Rectal smooth muscle tissue (tissue), 1 donor: ENCODE measurements around the gene SH3BP5L.

Experiments
- H3K27ac ChIP-seq: one replicate; pipeline ENCODE4 v1.7.0; 2013; ENCODE audit warnings: low read depth, low read length, inconsistent platforms
- H3K27me3 ChIP-seq: one replicate; pipeline ENCODE4 v1.7.0; 2013; ENCODE audit warnings: low read length; ENCODE audit not compliant: control insufficient read depth, insufficient read depth
- H3K36me3 ChIP-seq: one replicate; pipeline ENCODE4 v1.7.0; 2013; ENCODE audit warnings: low read length; ENCODE audit not compliant: control insufficient read depth, insufficient read depth
- H3K4me1 ChIP-seq: one replicate; pipeline ENCODE4 v1.7.0; 2013; ENCODE audit warnings: low read length; ENCODE audit not compliant: control insufficient read depth, insufficient read depth
- H3K4me3 ChIP-seq: one replicate; pipeline ENCODE4 v1.7.0; 2013; ENCODE audit warnings: low read length
- H3K9ac ChIP-seq: one replicate; pipeline ENCODE4 v1.7.0; 2013; ENCODE audit warnings: low read length

SH3BP5L gene

GRCh38 chr1:248848602-248849001 is 22.9 kb upstream of the SH3BP5L start:
- H3K27ac ChIP-seq = no peak overlapping the region
- H3K27me3 ChIP-seq = no peaks in the 10 kb centered on the region
- H3K4me3 ChIP-seq = no peak overlapping the region
- no peak overlapping the region for H3K9ac ChIP-seq
- no peaks in the 10 kb centered on the region for H3K4me1 ChIP-seq
- H3K36me3 ChIP-seq = peaks cover 40% of the 10 kb centered on the region

- Histone ChIP-seq H3K36me3 (peaks cover 40% of the 10 kb centered on the region), H3K4me1 (no peaks in the 10 kb centered on the region), H3K27ac (no peak overlapping the region), H3K4me3 (no peak overlapping the region), H3K27me3 (no peaks in the 10 kb centered on the region), H3K9ac (no peak overlapping the region)
These were observed 22.3 kb upstream of the SH3BP5L start for GRCh38 chr1:248847956-248848561.

- H3K4me3 ChIP-seq = no peak overlapping the region
- H3K27ac ChIP-seq = no peak overlapping the region
- no peak overlapping the region for H3K9ac ChIP-seq
- peaks cover 4% of the 10 kb centered on the region for H3K4me1 ChIP-seq
- peaks cover 42% of the 10 kb centered on the region for H3K36me3 ChIP-seq
- no peaks in the 10 kb centered on the region for H3K27me3 ChIP-seq
These were observed 21.7 kb upstream of the SH3BP5L start for GRCh38 chr1:248847181-248847955.

- peaks cover 11% of the 10 kb centered on the region for H3K4me1 ChIP-seq
- H3K4me3 ChIP-seq = no peak overlapping the region
- peaks cover 39% of the 10 kb centered on the region for H3K36me3 ChIP-seq
- H3K9ac ChIP-seq = no peak overlapping the region
- H3K27me3 ChIP-seq = no peaks in the 10 kb centered on the region
- H3K27ac ChIP-seq = no peak overlapping the region
These were observed 18.8 kb upstream of the SH3BP5L start for GRCh38 chr1:248844526-248844925.

- no peak overlapping the region for H3K9ac ChIP-seq
- H3K4me3 ChIP-seq = no peak overlapping the region
- peaks cover 34% of the 10 kb centered on the region for H3K36me3 ChIP-seq
- peaks cover 18% of the 10 kb centered on the region for H3K4me1 ChIP-seq
- no peaks in the 10 kb centered on the region for H3K27me3 ChIP-seq
- no peak overlapping the region for H3K27ac ChIP-seq
These were observed 18.0 kb upstream of the SH3BP5L start for GRCh38 chr1:248843687-248844086.

- peak overlapping the region; percentile 21 for H3K27ac ChIP-seq
- no peaks in the 10 kb centered on the region for H3K27me3 ChIP-seq
- no peak overlapping the region for H3K9ac ChIP-seq
- H3K4me3 ChIP-seq = no peak overlapping the region
- H3K4me1 ChIP-seq = peaks cover 18% of the 10 kb centered on the region
- peaks cover 27% of the 10 kb centered on the region for H3K36me3 ChIP-seq
These were observed 17.1 kb upstream of the SH3BP5L start for GRCh38 chr1:248842781-248843331.

GRCh38 chr1:248841702-248842395 is 16.1 kb upstream of the SH3BP5L start:
- H3K36me3 ChIP-seq = peaks cover 19% of the 10 kb centered on the region
- no peak overlapping the region for H3K9ac ChIP-seq
- peak overlapping the region; percentile 21 for H3K27ac ChIP-seq
- H3K4me3 ChIP-seq = no peak overlapping the region
- H3K4me1 ChIP-seq = peaks cover 22% of the 10 kb centered on the region
- no peaks in the 10 kb centered on the region for H3K27me3 ChIP-seq

GRCh38 chr1:248840946-248841345 is 15.2 kb upstream of the SH3BP5L start:
- Histone ChIP-seq H3K27me3 (no peaks in the 10 kb centered on the region), H3K27ac (no peak overlapping the region), H3K4me1 (peaks cover 22% of the 10 kb centered on the region), H3K4me3 (no peak overlapping the region), H3K9ac (no peak overlapping the region), H3K36me3 (peaks cover 12% of the 10 kb centered on the region)

- Histone ChIP-seq H3K27me3 (no peaks in the 10 kb centered on the region), H3K4me3 (peak overlapping the region; percentile 89), H3K4me1 (peaks cover 22% of the 10 kb centered on the region), H3K36me3 (peaks cover 2% of the 10 kb centered on the region), H3K27ac (peak overlapping the region; percentile 100), H3K9ac (peak overlapping the region; percentile 98)
These were observed 13.4 kb upstream of the SH3BP5L start for GRCh38 chr1:248839168-248839555.

GRCh38 chr1:248838357-248839167 is 12.8 kb upstream of the SH3BP5L start:
- Histone ChIP-seq H3K9ac (peak overlapping the region; percentile 98), H3K27me3 (no peaks in the 10 kb centered on the region), H3K27ac (peak overlapping the region; percentile 100), H3K4me3 (peak overlapping the region; percentile 89), H3K4me1 (peaks cover 22% of the 10 kb centered on the region), H3K36me3 (peaks cover 2% of the 10 kb centered on the region)

- Histone ChIP-seq H3K4me3 (peak within 1 kb of the TSS; percentile 89), H3K27ac (peak within 1 kb of the TSS; percentile 100), H3K9ac (peak within 1 kb of the TSS; percentile 98), H3K27me3 (no peaks in the 10 kb centered on the region), H3K4me1 (peaks cover 22% of the 10 kb centered on the region), H3K36me3 (peaks cover 2% of the 10 kb centered on the region)
These were observed 12.2 kb upstream of the SH3BP5L start, which contains the start of gene ZNF672 for GRCh38 chr1:248837781-248838356. Gene ZNF672 (plus strand): TSS chr1:248838224. CDS start chr1:248847275, 9,051 bp downstream.
